Osteoblast (primary cell): ENCODE data around the gene ARFGAP1. TPM values are rescaled to one million over a fixed set of nuclear protein-coding genes. Genes with fewer than 3 reads are reported as not detected.

Source experiments
- DNase-seq: peaks from one replicate; pipeline ENCODE4 v3.0.0; 2011; ENCODE audit warnings: low spot score, mixed read lengths; ENCODE audit not compliant: insufficient read length; ENCODE audit errors: missing footprints
- H2AFZ ChIP-seq: 2 replicates; pipeline ENCODE4 v1.6.0; 2011; ENCODE audit warnings: mild to moderate bottlenecking, low read length
- H3K27ac ChIP-seq: 2 replicates; pipeline ENCODE4 v1.5.1; 2011; ENCODE audit warnings: mild to moderate bottlenecking, low read depth, low read length, moderate library complexity
- H3K27me3 ChIP-seq: 2 replicates; pipeline ENCODE4 v1.6.0; 2012; ENCODE audit warnings: mild to moderate bottlenecking, control low read depth, inconsistent platforms, low read length, moderate library complexity; ENCODE audit not compliant: insufficient read depth
- H3K36me3 ChIP-seq: 2 replicates; pipeline ENCODE4 v1.5.1; 2011; ENCODE audit warnings: mild to moderate bottlenecking, low read length, control low read depth, moderate library complexity; ENCODE audit not compliant: insufficient read depth
- H3K4me1 ChIP-seq: 2 replicates; pipeline ENCODE4 v1.5.1; 2011; ENCODE audit warnings: mild to moderate bottlenecking, low read length, control low read depth, moderate library complexity; ENCODE audit not compliant: insufficient read depth
- H3K4me2 ChIP-seq: 2 replicates; pipeline ENCODE4 v1.6.0; 2011; ENCODE audit warnings: mild to moderate bottlenecking, low read length; ENCODE audit not compliant: insufficient read depth
- H3K4me3 ChIP-seq: fragments of 200-600 bp; sonication (generic); 3 replicates; pipeline ENCODE4 v1.5.1; 2012; ENCODE audit warnings: mild to moderate bottlenecking, low read length, inconsistent platforms; ENCODE audit not compliant: insufficient read depth
- H3K79me2 ChIP-seq: 2 replicates; pipeline ENCODE4 v1.6.0; 2012; ENCODE audit warnings: mild to moderate bottlenecking, low read length, control low read depth, inconsistent platforms; ENCODE audit not compliant: insufficient read depth
- H3K9me3 ChIP-seq: 2 replicates; pipeline ENCODE4 v1.5.1; 2011; ENCODE audit warnings: low read depth, low read length, control low read depth
- H4K20me1 ChIP-seq: 2 replicates; pipeline ENCODE4 v1.6.0; 2012; ENCODE audit warnings: mild to moderate bottlenecking, low read length, control low read depth; ENCODE audit not compliant: insufficient read depth
- total RNA-seq: library from RNA; depleted of rRNA; stranded (reverse); fragments of >200 nt; gene quantifications from 2 replicates; pipeline ENCODE4 v1.2.3, GENCODE V29; 2012
- TF ChIP-seq, protein P1 (sequence below): IDR thresholded peaks from 2 replicates; pipeline ENCODE4 v1.5.1; 2011; ENCODE audit warnings: mild to moderate bottlenecking, low read depth, low read length, moderate library complexity; ENCODE audit errors: extremely low read depth

ARFGAP1 gene
- total RNA-seq, 1 donor = 68.4 TPM

- no peaks in the 10 kb centered on the region for H3K9me3 ChIP-seq
- no peak overlapping the region for H3K27ac ChIP-seq
- peaks cover 29% of the 10 kb centered on the region for H3K4me1 ChIP-seq
- DNase-seq = no peak
- TF ChIP-seq, protein P1, sequence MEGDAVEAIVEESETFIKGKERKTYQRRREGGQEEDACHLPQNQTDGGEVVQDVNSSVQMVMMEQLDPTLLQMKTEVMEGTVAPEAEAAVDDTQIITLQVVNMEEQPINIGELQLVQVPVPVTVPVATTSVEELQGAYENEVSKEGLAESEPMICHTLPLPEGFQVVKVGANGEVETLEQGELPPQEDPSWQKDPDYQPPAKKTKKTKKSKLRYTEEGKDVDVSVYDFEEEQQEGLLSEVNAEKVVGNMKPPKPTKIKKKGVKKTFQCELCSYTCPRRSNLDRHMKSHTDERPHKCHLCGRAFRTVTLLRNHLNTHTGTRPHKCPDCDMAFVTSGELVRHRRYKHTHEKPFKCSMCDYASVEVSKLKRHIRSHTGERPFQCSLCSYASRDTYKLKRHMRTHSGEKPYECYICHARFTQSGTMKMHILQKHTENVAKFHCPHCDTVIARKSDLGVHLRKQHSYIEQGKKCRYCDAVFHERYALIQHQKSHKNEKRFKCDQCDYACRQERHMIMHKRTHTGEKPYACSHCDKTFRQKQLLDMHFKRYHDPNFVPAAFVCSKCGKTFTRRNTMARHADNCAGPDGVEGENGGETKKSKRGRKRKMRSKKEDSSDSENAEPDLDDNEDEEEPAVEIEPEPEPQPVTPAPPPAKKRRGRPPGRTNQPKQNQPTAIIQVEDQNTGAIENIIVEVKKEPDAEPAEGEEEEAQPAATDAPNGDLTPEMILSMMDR = no peak
- no peaks in the 10 kb centered on the region for H3K79me2 ChIP-seq
- no peaks in the 10 kb centered on the region for H4K20me1 ChIP-seq
- no peak overlapping the region for H3K4me3 ChIP-seq
- H2AFZ ChIP-seq = no peak overlapping the region
- no peak overlapping the region for H3K4me2 ChIP-seq
- H3K36me3 ChIP-seq = no peaks in the 10 kb centered on the region
- no peaks in the 10 kb centered on the region for H3K27me3 ChIP-seq
Measured at GRCh38 chr20:63233924-63234323, 38.7 kb upstream of the ARFGAP1 start.

DNA sequence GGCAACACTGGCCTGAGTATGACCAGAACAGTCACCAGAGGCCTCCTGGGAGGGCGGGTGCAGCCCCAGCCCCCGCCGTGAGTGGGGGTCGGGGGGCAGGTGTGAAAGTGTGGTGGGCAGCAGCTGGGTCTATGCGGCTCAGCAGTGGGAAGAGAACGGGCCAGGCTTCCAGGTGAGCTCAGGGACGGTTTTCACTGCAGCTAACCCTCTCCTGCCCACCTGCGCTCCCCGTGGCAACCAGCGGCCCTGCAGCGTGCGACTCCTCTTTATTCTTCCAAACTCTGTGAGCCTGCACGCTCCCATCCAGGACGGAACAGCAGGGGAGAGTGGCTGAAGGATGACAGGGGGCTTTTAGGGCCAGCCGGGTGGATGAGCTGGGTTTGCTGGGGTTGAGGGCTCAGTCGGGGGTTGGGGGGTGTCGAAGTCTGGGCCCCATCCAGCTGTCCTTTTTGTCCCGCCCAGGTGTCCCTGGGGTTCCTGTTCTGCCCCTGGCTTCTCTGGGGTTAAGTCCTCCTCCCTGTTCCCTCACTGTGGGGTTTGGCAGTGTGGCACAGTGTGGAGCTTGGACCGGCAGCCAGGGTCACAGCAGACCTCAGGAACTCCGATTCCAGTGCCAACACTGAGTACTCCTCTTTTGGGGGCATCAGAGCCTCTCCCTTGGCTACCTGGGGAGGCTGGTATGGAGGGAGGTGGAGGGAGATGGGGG lies 37.8 kb upstream of the ARFGAP1 start:
- H3K27me3 ChIP-seq = no peaks in the 10 kb centered on the region
- no peaks in the 10 kb centered on the region for H4K20me1 ChIP-seq
- no peak overlapping the region for H3K27ac ChIP-seq
- H3K36me3 ChIP-seq = no peaks in the 10 kb centered on the region
- H3K4me2 ChIP-seq = no peak overlapping the region
- peaks cover 29% of the 10 kb centered on the region for H3K4me1 ChIP-seq
- no peaks in the 10 kb centered on the region for H3K9me3 ChIP-seq
- no peaks in the 10 kb centered on the region for H3K79me2 ChIP-seq
- H3K4me3 ChIP-seq = no peak overlapping the region
- TF ChIP-seq, protein P1 = peak; percentile 33
- DNase-seq = peak; percentile 85
- no peak overlapping the region for H2AFZ ChIP-seq

DNA sequence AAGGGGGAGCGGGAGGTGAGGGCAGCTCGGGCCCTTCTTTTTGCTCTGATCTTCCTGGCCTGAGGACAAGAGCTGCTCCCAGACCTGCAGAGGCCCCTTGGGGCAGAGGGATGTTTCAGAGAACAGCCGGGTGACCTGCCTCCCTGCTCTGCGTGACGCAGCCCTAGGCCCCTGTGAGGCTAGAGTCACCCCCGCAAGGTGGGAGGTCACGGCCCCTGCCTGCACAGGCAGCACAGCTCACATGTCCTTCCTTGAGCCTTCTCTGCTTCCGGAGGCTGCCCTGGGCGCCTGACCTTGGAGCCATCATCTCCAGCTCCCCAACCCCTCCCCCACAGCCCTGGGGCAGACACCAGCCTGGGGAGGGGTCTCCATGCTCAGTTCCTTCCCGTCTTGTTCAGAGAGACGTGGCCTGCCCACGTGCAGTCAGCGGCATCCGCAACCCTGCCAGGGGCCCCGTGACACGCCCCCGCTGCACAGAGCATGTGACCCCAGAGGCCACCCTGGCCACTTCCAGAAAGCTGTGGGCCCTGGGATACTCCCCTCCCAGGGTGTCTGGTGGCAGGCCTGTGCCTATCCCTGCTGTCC lies 37.1 kb upstream of the ARFGAP1 start, which contains the start of gene BIRC7:
TSS of gene BIRC7 (plus strand) at position 507 of the 585 bp plus-strand sequence. CDS start 192 bp downstream, outside the sequence.
- peak; percentile 83 for DNase-seq
- TF ChIP-seq, protein P1 = no peak

DNA sequence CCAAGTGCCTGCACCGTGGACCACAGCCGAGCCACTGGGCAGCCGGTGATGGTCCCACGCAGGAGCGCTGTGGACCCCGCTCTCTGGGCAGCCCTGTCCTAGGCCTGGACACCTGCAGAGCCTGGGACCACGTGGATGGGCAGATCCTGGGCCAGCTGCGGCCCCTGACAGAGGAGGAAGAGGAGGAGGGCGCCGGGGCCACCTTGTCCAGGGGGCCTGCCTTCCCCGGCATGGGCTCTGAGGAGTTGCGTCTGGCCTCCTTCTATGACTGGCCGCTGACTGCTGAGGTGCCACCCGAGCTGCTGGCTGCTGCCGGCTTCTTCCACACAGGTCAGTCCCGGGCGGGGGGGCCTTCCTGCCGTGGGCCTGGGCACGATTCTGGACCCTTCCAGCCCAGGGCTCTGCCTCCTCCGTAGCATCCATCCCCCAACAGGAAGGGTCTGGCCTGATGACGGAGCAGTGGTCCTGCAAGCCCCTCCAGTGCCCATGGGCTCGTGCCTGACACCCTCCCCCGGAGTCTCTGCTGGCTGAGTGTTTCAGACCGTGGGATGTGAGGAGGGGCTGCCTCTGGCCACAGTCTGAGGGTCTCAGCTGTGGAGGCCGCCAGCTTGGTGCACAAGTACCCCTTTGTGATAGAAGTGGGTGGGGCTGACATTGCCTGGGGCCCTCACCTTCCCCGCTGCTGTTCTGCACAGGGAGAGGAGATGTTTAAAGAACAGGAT lies 36.3 kb upstream of the ARFGAP1 start:
- Histone ChIP-seq H3K27ac (no peak overlapping the region), H3K9me3 (no peaks in the 10 kb centered on the region), H3K4me3 (no peak overlapping the region), H3K4me1 (peaks cover 20% of the 10 kb centered on the region), H2AFZ (no peak overlapping the region), H3K79me2 (no peaks in the 10 kb centered on the region), H3K36me3 (no peaks in the 10 kb centered on the region), H3K27me3 (no peaks in the 10 kb centered on the region), H3K4me2 (no peak overlapping the region), H4K20me1 (no peaks in the 10 kb centered on the region)
- DNase-seq = no peak
- TF ChIP-seq, protein P1 = no peak

More for the DNA sequence above, 37.1 kb upstream of the ARFGAP1 start, which contains the start of gene BIRC7:
- no peak within 1 kb of the TSS for H3K27ac ChIP-seq
- H3K9me3 ChIP-seq = no peaks in the 10 kb centered on the region
- H3K4me1 ChIP-seq = peaks cover 28% of the 10 kb centered on the region
- no peaks in the 10 kb centered on the region for H3K27me3 ChIP-seq
- H4K20me1 ChIP-seq = no peaks in the 10 kb centered on the region
- no peak within 1 kb of the TSS for H3K4me3 ChIP-seq
- H3K79me2 ChIP-seq = no peaks in the 10 kb centered on the region
- H3K4me2 ChIP-seq = no peak within 1 kb of the TSS
- H3K36me3 ChIP-seq = no peaks in the 10 kb centered on the region
- no peak within 1 kb of the TSS for H2AFZ ChIP-seq
